K562 (cell line): ENCODE results near the gene RING1. TPM values are rescaled to one million over a fixed set of nuclear protein-coding genes. Genes with fewer than 3 reads are reported as not detected.
A peak's percentile ranks its signal among the peaks of the same experiment; 100 is the strongest.

Experiments
- ARID2 ChIP-seq: fragments of 450-650 bp; IDR thresholded peaks from 2 replicates; pipeline ENCODE4 v1.6.1; 2017; ENCODE audit warnings: antibody characterized with exemption, mild to moderate bottlenecking
- NR0B1 ChIP-seq: fragments of 450-650 bp; IDR thresholded peaks from one replicate; pipeline ENCODE4 v1.6.1; 2018; ENCODE audit warnings: mild to moderate bottlenecking, moderate library complexity; ENCODE audit not compliant: partially characterized antibody
- PCBP1 ChIP-seq: fragments of 200-400 bp; formaldehyde crosslinking; IDR thresholded peaks from 2 replicates; pipeline ENCODE4 v1.6.1; 2018; ENCODE audit warnings: mild to moderate bottlenecking, low read depth, low read length; ENCODE audit not compliant: poor library complexity, severe bottlenecking
- ZBTB11 ChIP-seq, 3 experiments: fragments of 200-800 bp in 1 of 3; fragments of 250-450 bp in 1 of 3; fragments of 450-650 bp in 1 of 3; sonication (Bioruptor Pico) in 1 of 3; sonication (Bioruptor generic) in 1 of 3; formaldehyde crosslinking in 1 of 3; IDR thresholded peaks; 2 replicates each; pipeline versions ENCODE4 v1.6.1 to v1.8.0; 2016 to 2022; ENCODE audit warnings: mild to moderate bottlenecking in 2 of 3, missing genetic modification characterization in 2 of 3, missing compliant biosample characterization in 1 of 3, moderate library complexity in 1 of 3
- ZNF318 ChIP-seq, 2 experiments: fragments of 450-650 bp; IDR thresholded peaks; 2 replicates each; pipeline ENCODE4 v1.6.1; 2016; ENCODE audit warnings: mild to moderate bottlenecking in 2 of 2, borderline replicate concordance in 1 of 2, low read depth in 1 of 2, moderate library complexity in 1 of 2
- ZNF445 ChIP-seq: fragments of 250-450 bp; sonication (Bioruptor Pico); IDR thresholded peaks from 2 replicates; pipeline ENCODE4 v1.4.0; 2020; ENCODE audit warnings: low read depth, mild to moderate bottlenecking, moderate library complexity
- ZNF449 ChIP-seq: fragments of 250-450 bp; sonication (Bioruptor Pico); IDR thresholded peaks from 2 replicates; pipeline ENCODE4 v1.8.0; 2022; ENCODE audit warnings: moderate library complexity, mild to moderate bottlenecking, inconsistent platforms
- ZNF561 ChIP-seq: fragments of 450-650 bp; formaldehyde crosslinking; conservative IDR thresholded peaks from 2 replicates; pipeline ENCODE4 v1.4.0; 2020; ENCODE audit warnings: mild to moderate bottlenecking, moderate library complexity
- polyA plus RNA-seq, 8 experiments: library from polyadenylated mRNA; depleted of rRNA in 4 of 8; stranded (reverse) in 5 of 8; unstranded in 3 of 8; fragments of >200 nt; fragmentation: Nextera tagmentation in 2 of 8; fragmentation: Illumina TruSeq in 1 of 8; extraction: Ambion mirVana in 2 of 8; extraction: Trizol in 1 of 8; gene quantifications; 2 replicates each; pipeline versions ENCODE4 v1.2.1 to v1.2.3, GENCODE V29; 2011 to 2014; ENCODE audit warnings: inconsistent platforms in 1 of 8, missing spikeins in 1 of 8
- total RNA-seq, 7 experiments: library from RNA; depleted of rRNA in 6 of 7; stranded (reverse); fragments of >200 nt in 6 of 7; fragmentation: Illumina TruSeq in 2 of 7; extraction: Trizol in 2 of 7; gene quantifications; 2 replicates each; pipeline versions ENCODE4 v1.2.1 to v1.2.3, GENCODE V29; 2011 to 2021; ENCODE audit warnings: low replicate concordance in 1 of 7

RING1 gene
- total and polyA plus RNA-seq, 9 of the 15 experiments (the other 6 are each of a cell fraction or from before 2014, with no cell fraction given) = 4.2 to 59.1 (median 36.9) TPM

GRCh38 chr6:33200219-33201146, 7.8 kb upstream of the RING1 start, which contains the start of the genes RXRB and SLC39A7 (continued):
- TF ChIP-seq ZNF318 (IDR thresholded peaks at IDR 0.05; ENCODE audit: borderline replicate concordance in 1 of 2, low read depth in 1 of 2) (peak in 1 of 2 experiments; percentile 65; a peak in 1 of 4 replicates), ZNF561 (CRISPR knock-in tag) (0 out of 2 replicates have a peak, but pooled peaks have one; percentile 36), ARID2 (no peak), NR0B1 (no peak), ZNF449 (no peak), ZBTB11 (CRISPR knock-in tag; IDR thresholded peaks at IDR 0.05) (peak in 1 of 3 experiments; percentile 49; a peak in 2 of 6 replicates), ZNF445 (CRISPR knock-in tag) (no peak; the same call in 1 of the 2 replicates), PCBP1 (peak; percentile 96)
